ENCODE measurements around the gene RNF26.

- TF ChIP-seq CTCF (IDR thresholded peaks at IDR 0.05), result no peak
- TF ChIP-seq POLR2AphosphoS5 (IDR thresholded peaks at IDR 0.05), result no peak
Observed at GRCh38 chr11:119314726-119315125, 19.6 kb upstream of the RNF26 start.
